Stimulated activated CD8-positive, alpha-beta memory T cell treated with anti-CD3 and anti-CD28 coated beads, Interleukin-15, amount 100 ng/mL, for 24 hours (primary cell): ENCODE measurements around the gene DMP1.
"Not testable (repeated sequence)": the region's sequence is repeated elsewhere in the genome, so short reads cannot be mapped to it uniquely, and the experiment has no call there.

ENCODE experiments used
- DNase-seq: peaks from one replicate; pipeline ENCODE4 v3.0.0-alpha.2; 2020; ENCODE audit warnings: low read depth

The DMP1 gene

DNA sequence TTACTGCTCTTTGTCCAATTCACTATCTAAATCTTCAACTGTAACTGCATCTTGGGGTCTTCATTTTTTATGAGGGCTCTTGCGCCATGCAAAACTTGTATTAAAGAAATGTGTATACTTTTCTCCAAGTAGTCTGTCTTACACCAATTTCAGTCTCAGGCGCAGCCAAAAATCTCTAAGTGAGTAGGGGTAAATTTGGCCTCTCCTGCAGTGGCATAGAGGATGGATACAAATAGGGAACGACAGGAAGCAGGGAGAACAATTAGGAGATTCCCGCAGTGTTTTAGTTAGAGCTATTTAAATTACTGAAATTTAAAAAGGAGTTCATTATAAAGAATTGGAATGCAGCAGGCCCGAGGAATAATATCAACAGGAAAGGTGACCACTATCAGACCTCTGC is 30.2 kb downstream of the DMP1 start:
- DNase-seq: no peak

DNA sequence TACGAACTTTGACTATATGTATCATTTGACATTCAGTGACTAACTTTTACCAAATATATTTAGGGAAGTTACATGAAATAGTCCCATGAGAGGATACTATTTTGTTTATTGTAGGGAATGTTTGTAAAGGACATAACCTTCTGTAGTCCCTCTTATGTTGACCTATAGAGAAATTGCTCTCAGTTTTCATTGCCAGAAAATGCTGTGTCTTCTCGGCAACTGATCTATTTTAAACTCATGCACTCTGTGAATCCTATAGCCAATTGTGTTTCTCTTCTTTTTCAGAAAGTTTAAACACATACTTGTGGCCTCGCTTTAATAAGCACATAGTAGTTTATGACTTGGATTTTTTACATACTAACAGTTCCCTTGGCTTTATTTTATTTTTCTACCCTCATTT is 38.2 kb downstream of the DMP1 start:
- no peak for DNase-seq

DNA sequence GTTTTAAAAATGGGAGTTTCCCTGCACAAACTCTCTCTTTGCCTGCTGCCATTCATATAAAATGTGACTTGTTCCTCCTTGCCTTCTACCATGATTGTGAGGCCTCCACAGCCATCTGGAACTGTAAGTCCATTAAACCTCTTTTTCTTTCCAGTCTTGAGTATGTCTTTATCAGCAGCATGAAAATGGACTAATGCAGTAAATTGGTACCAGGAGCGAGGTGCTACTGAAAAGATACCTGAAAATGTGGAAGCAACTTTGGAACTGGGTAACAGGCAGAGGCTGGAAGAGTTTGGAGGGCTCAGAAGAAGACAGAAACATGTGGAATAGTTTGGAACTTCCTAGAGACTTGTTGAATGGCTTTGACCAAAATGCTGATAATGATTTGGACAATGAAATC is 40.9 kb downstream of the DMP1 start:
- not testable (repeated sequence) for DNase-seq

DNA sequence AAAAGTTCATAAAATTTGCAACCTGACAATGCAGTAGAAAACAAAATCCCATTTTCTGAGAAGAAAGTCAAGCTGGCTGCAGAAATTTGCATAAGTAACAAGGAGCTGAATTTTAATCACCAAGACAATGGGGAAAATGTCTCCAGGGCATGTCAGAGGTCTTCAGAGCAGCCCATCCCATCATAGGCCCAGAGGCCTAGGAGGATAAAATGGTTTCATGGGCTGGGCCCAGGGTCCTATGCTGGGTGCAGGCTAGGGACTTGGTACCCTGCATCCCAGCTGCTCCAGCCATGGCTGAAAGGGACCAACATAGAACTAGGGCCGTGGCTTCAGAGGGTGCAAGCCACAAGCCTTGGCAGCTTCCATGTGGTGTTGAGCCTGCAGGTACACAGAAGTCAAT is 42.0 kb downstream of the DMP1 start:
- DNase-seq: not testable (repeated sequence)

DNA sequence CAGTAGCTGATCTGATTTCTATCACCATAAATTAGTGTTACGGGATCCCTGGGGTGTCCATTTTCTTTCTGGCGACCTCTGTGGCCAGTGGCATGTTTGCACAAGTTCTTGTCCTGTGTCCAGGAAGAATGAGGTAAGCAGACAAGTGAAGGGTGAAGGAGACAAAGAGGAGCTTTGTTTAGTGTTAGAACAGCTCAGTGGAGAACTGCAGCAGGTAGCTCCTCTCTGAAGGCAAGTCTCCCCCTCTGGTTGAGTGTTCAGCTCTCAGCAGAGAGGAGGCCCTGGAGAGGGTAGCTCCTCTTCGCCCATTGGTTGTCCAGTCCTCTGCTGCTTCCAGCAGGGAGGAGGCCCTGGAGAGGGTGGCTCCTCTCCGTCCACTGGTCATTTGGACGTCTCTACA is 47.2 kb downstream of the DMP1 start:
- DNase-seq: no peak

DNA sequence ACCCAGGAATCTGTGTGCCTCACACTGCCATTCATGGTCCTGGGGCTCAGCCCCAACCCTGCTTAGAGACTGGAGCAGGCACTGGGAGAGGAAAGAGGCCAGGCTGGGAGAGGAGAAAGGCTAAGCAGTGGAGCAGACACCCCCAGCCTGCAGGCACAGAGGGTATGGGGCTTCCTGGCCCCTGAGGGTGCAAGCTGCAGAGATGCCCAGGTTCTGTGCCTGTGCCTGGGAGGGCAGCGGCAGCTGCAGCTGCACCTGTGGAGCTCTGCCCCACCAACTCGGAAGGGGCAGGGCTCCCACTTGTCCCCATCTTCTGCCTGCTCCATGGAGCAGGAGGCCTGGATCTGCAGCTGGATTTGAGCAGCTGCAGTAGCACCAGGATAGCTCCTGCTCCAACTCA is 47.9 kb downstream of the DMP1 start:
- DNase-seq: no peak

DNA sequence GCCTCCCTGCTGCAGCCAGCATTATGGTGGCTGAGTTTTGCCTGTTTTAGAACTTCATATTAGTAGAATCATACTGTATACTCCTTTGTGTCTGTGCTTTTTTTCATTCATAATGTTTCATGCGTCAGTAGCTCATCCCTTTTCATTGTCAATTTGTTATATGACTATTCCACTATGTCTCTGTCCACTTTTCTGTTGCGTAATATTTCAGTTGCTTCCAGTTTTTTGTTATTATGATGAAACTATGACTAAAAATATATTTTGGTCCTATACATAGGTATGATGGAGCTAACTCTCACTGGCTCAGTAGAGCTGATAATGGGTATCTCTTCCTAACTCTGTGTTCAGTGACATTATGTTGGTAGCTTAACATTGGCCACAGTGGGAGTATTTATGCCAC is 48.3 kb downstream of the DMP1 start:
- no peak for DNase-seq

DNA sequence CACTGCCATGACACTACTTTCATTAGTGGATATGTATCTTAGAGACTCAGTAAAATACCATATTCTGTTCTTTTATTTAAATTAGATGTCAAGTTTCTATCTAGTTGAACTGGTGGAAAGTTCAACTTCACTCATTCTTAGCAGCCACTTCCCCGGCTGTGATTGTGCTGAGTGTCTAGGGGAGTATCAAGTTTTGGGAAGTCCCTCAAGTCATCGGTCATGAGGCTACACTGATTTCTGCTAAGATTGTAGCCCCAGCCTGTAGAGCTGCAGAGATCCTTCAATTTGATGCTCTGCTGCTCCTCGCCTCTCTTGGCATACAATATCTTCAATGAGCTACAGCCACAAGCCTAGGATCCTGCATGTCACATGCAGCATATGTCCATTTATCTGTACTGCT is 53.9 kb downstream of the DMP1 start:
- no peak for DNase-seq

DNA sequence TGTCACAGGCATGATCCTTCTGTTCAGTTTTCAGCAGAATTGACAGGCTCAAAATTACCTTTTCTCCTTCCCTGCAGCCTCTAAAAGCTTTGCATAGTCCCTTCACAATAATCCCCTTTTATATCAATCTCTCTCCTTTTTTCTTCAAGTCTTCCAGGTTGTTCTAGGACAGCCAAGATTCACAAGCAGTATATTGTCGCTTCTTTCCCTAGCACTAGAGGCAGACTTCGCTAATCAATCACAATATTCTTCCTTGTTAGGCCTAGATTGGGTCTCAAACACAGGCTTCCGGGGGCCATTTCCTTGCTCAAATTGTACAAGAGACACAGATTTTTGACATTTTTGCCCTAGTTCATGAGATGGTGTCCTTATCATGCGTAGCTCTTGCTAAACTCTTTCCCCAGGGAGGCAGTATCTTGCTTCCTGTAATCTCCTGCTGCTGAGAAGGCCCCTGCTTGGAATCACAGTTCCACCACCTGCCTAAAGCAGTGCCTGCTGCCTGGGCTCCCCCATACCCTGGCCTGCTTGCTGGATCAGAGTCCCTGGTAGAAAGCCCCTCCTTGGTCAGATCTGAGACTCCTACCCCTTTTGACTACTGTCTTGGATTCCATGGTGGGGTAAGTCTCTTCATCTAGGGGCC is 57.3 kb downstream of the DMP1 start:
- no peak for DNase-seq
